ENCODE data around the gene HOXB9. TPM values are rescaled to one million over a fixed set of nuclear protein-coding genes. Genes with fewer than 3 reads are reported as not detected.

HOXB9 gene
- total RNA-seq, 1 donor from 2014 or later = 0.20 TPM

DNA sequence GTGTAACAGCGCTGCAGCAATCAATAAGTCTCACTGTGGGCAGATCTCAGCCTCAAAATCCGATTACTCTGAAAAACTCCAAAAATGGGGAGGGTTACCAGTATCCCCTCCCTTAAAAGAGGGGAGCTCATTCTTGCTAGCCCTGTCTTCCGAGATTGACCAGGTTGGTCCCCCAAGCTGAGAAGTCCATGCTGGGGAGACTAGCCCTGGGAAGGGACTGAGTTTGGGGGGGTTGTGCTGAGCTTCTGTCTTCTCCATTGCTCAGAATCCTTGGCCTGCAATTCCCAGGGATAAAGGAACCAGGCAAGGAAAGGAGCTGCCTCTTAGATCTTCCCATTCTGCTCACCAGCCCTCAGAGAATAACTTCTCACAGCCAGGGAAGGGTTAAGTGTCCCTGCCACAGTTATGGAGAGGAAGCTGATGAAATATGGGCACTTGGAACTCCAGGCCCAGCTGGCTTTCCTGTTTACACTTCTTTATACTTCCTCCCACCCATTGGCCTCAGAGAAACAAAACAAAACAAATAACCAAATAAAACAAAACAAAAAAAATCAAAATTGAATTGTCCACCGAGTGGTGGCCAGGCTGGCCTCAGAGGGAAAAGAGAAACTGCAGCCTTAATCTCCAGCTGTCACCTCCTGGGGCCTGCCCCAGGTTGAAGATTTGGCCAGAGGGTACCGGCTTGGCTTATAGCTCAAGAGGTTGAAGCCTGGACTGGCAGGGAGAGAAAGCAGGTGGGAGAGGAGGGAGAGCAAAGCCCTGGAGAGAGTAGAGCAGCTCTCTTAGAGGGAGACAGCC, 38.7 kb downstream of the HOXB9 start:
- H3K27ac Mint-ChIP-seq (ENCODE audit: unreplicated experiment) = no peak overlapping the region
- no peak for DNase-seq (ENCODE audit: low spot score)
- H3K4me1 Mint-ChIP-seq (ENCODE audit: low read depth) = peaks cover 14% of the 10 kb centered on the region
- H3K36me3 Mint-ChIP-seq (ENCODE audit: low read depth) = no peaks in the 10 kb centered on the region
- H3K4me3 Mint-ChIP-seq (ENCODE audit: unreplicated experiment) = no peak overlapping the region
- no peaks in the 10 kb centered on the region for H3K9me3 Mint-ChIP-seq (ENCODE audit: low read depth)
- H3K27me3 Mint-ChIP-seq (ENCODE audit: low read depth) = peaks cover 93% of the 10 kb centered on the region
- TF ChIP-seq, protein P1, sequence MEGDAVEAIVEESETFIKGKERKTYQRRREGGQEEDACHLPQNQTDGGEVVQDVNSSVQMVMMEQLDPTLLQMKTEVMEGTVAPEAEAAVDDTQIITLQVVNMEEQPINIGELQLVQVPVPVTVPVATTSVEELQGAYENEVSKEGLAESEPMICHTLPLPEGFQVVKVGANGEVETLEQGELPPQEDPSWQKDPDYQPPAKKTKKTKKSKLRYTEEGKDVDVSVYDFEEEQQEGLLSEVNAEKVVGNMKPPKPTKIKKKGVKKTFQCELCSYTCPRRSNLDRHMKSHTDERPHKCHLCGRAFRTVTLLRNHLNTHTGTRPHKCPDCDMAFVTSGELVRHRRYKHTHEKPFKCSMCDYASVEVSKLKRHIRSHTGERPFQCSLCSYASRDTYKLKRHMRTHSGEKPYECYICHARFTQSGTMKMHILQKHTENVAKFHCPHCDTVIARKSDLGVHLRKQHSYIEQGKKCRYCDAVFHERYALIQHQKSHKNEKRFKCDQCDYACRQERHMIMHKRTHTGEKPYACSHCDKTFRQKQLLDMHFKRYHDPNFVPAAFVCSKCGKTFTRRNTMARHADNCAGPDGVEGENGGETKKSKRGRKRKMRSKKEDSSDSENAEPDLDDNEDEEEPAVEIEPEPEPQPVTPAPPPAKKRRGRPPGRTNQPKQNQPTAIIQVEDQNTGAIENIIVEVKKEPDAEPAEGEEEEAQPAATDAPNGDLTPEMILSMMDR (IDR thresholded peaks at IDR 0.05) = no peak

DNA sequence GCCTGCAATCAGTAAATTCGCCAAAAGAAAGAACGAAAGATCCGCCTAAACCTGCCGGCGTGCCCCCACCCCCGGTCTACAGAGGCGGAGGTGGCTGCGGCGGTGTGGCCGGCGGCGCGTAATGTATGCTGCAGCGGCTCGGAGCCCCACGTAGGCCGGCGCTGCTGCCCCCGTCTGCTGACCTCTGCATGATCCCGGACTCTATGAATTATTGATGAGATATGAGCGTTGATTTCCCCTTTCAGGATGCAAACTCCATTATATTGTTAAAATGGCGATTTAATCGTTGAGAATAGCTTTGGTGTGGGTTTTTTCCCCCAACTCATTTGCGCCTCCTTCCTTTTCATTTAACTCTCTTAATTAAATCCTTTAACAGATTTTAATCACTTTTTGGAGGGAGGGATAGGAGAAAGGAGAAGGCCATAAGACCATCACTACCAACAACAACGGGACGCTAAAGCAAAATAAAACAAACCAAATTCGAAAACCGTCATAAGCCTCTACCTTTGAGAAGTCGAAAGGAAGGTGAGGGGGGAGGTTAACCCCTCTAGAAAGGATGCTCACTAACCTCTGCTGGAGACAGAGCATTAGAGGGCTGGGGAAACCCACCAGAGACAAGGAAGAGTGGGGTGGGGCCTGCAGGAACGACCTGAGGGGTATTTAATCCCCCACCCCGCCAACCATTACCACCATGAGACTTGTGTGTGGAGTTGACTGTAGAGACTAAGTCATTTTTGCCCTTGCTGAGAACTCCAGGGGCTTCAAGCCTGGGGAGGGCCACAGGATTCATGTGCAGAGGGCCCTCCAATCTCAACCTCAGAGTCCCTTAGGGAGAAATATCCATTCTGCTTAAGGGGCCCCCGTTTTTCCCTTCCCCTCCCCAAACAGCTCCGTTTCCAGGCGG, 39.6 kb downstream of the HOXB9 start:
- Mint-ChIP-seq H3K4me1 (ENCODE audit: low read depth) (peaks cover 17% of the 10 kb centered on the region), H3K4me3 (ENCODE audit: unreplicated experiment) (no peak overlapping the region), H3K27me3 (ENCODE audit: low read depth) (peaks cover 93% of the 10 kb centered on the region), H3K9me3 (ENCODE audit: low read depth) (no peaks in the 10 kb centered on the region), H3K27ac (ENCODE audit: unreplicated experiment) (no peak overlapping the region), H3K36me3 (ENCODE audit: low read depth) (no peaks in the 10 kb centered on the region)
- TF ChIP-seq, protein P1 (IDR thresholded peaks at IDR 0.05) = no peak
- no peak for DNase-seq (ENCODE audit: low spot score)

DNA sequence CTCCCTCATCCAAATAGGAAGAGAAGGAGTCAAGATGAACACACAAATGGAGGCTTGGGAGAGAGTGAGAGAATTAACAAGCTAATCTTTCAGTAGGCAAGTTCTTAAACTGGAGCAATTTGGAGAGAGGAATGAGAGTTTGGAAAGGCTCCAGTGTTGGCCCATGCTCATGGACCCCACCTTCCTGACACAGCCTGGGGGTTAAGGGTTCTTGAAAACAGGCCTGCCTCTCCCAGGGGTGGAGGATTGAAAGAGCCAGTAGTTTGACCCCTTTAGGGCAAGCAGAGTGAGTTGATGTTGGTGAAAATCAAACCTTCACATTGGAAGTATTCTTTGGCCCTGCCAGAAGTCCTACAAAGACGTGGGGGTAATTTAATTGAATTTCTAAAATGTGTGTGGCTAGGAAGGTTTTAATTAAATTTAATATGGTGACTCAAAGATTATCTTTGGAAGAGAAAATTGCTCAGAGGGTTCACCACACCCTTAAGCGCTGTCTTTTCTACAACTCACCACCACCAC, 41.9 kb downstream of the HOXB9 start:
- Mint-ChIP-seq H3K4me1 (ENCODE audit: low read depth) (peaks cover 17% of the 10 kb centered on the region), H3K4me3 (ENCODE audit: unreplicated experiment) (no peak overlapping the region), H3K27me3 (ENCODE audit: low read depth) (peaks cover 91% of the 10 kb centered on the region), H3K27ac (ENCODE audit: unreplicated experiment) (no peak overlapping the region), H3K9me3 (ENCODE audit: low read depth) (no peaks in the 10 kb centered on the region), H3K36me3 (ENCODE audit: low read depth) (peaks cover 2% of the 10 kb centered on the region)
- DNase-seq (ENCODE audit: low spot score) = no peak
- TF ChIP-seq, protein P1 (IDR thresholded peaks at IDR 0.05) = no peak

DNA sequence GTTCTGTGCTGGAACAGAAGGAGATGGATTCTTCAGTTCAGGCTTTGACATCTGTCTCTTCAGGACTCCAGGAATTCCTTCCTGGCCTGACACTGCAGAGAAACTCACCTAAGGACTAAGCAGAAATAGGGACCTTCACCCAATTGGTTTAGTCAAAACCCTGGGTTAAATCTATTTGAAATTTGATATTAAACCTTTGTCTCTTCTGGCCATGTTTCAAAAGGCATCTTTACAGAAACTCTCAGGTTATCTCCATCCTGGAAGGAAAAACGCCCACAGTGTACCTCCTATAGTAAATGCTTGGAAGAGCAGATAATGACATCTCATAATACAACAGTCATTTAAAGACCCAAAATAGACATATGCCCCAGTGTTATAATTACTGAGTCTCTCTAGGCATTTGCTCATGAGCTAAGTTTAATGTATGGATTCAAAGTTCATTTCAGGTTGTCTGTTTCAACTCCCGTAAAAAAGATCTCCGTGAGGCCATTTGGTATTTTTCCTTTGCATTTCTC, 42.4 kb downstream of the HOXB9 start:
- Mint-ChIP-seq H3K27ac (ENCODE audit: unreplicated experiment) (no peak overlapping the region), H3K4me3 (ENCODE audit: unreplicated experiment) (no peak overlapping the region), H3K9me3 (ENCODE audit: low read depth) (no peaks in the 10 kb centered on the region), H3K27me3 (ENCODE audit: low read depth) (peaks cover 91% of the 10 kb centered on the region), H3K4me1 (ENCODE audit: low read depth) (peaks cover 17% of the 10 kb centered on the region), H3K36me3 (ENCODE audit: low read depth) (peaks cover 2% of the 10 kb centered on the region)
- DNase-seq (ENCODE audit: low spot score) = no peak
- TF ChIP-seq, protein P1 (IDR thresholded peaks at IDR 0.05) = no peak

DNA sequence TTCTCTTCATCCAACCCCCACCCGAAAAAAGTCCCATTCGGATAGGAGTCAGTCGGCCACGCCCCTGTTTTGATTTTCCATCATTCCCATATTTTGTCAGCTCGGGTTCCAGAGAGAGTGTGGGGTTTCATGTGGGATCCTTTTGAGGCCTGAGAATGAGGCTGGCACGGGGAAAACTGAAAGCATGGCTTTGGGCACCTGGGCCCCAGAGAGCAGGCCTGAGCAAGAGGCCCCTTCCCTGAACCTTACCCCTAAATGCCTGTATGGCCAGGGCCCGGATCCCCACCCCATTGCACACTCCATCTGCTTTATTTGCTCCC, 43.4 kb downstream of the HOXB9 start:
- H3K27ac Mint-ChIP-seq (ENCODE audit: unreplicated experiment) = no peak overlapping the region
- H3K27me3 Mint-ChIP-seq (ENCODE audit: low read depth) = peaks cover 86% of the 10 kb centered on the region
- H3K4me3 Mint-ChIP-seq (ENCODE audit: unreplicated experiment) = no peak overlapping the region
- H3K4me1 Mint-ChIP-seq (ENCODE audit: low read depth) = peaks cover 17% of the 10 kb centered on the region
- DNase-seq (ENCODE audit: low spot score) = no peak
- no peaks in the 10 kb centered on the region for H3K9me3 Mint-ChIP-seq (ENCODE audit: low read depth)
- TF ChIP-seq, protein P1 (IDR thresholded peaks at IDR 0.05) = no peak
- peaks cover 4% of the 10 kb centered on the region for H3K36me3 Mint-ChIP-seq (ENCODE audit: low read depth)
